Skin epidermis (tissue), 12 donors: ENCODE data around the gene DAPK1.

Source experiments
- H3K27ac ChIP-seq, 21 experiments: fragments of 200-600 bp; sonication (generic) in 11 of 21; one replicate each; pipeline ENCODE4 v1.5.0; 2020; ENCODE audit warnings: mild to moderate bottlenecking in 3 of 21, inconsistent platforms in 2 of 21, moderate library complexity in 2 of 21
- H3K4me3 ChIP-seq, 7 experiments: fragments of 200-600 bp; sonication (generic) in 2 of 7; one replicate each; pipeline ENCODE4 v1.5.0; 2020; ENCODE audit warnings: inconsistent platforms in 2 of 7, mild to moderate bottlenecking in 2 of 7, moderate library complexity in 1 of 7

DAPK1 gene

DNA sequence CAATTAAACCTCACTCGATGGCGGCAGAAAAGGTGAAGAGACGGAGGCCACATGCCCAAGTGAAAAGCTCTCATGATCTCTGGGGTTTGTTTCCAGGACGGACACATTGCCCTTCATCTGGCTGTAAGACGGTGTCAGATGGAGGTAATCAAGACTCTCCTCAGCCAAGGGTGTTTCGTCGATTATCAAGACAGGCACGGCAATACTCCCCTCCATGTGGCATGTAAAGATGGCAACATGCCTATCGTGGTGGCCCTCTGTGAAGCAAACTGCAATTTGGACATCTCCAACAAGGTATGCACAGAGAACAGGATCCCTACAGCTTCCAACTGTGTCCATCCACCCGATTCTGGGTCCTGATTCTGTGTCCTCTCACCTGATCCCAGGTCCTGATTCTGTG lies 153.8 kb downstream of the DAPK1 start:
- no peak overlapping the region for H3K27ac ChIP-seq
- H3K4me3 ChIP-seq: no peak overlapping the region

- Histone ChIP-seq H3K4me3 (no peak overlapping the region), H3K27ac (no peak overlapping the region)
Measured at GRCh38 chr9:87653941-87654340, 156.3 kb downstream of the DAPK1 start.

DNA sequence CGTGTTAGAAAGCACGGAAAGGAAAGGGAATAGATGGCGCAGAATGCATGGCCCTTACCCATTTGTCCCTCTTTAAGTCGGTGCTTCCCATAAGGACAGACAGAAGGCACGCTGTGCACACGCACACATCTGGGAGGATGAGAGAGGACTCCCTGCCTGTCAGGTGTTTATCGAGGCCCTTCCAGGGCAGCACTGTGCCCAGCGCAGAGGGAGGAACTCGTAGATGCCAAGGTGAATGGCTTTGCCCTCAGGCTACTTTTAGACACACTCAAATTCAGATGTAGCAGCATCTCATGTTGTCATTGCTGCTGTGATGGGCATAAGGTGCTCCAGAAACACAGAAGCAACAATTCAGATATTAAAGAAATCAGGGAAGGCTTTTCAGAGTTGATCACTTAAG lies 158.1 kb downstream of the DAPK1 start:
- Histone ChIP-seq H3K27ac (no peak overlapping the region), H3K4me3 (no peak overlapping the region)

DNA sequence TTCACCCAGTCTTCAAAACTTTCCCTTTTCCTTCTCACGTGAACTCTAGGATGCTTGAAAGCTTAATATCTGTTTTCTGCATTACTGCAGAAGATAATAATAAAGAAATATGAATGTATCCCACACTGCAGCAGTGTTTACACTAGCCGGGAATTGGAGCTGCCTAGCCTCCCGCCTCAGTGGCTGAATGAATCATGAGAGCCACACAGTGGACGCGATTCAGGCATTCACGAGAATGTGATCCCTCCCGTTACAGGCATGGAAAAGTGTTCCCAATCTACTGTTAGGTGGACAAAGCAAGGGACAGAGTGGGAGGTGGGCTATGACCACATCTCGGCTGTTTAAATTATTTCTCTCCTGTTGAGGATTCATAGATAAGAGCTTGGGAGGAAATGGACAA lies 158.8 kb downstream of the DAPK1 start:
- Histone ChIP-seq H3K4me3 (no peak overlapping the region), H3K27ac (no peak overlapping the region)

DNA sequence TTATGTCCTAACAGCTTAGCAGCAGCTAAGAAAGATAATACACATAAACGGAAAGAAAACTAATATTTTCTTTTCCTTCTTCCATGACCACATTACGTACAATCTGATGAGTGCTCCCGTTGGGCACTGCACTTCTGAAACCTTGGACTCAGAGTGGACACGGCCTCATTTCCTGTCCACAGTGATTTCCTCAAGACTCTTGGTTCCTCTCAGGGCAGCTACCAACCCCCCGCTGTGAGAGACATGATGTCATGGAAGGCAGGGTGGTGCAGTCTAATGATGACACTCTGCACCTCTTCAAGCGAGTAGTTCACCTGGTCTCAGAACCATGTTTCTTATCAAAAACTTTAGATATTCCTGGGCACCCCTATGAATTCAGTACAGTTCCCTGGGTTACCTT lies 159.5 kb downstream of the DAPK1 start:
- Histone ChIP-seq H3K27ac (no peak overlapping the region), H3K4me3 (no peak overlapping the region)

DNA sequence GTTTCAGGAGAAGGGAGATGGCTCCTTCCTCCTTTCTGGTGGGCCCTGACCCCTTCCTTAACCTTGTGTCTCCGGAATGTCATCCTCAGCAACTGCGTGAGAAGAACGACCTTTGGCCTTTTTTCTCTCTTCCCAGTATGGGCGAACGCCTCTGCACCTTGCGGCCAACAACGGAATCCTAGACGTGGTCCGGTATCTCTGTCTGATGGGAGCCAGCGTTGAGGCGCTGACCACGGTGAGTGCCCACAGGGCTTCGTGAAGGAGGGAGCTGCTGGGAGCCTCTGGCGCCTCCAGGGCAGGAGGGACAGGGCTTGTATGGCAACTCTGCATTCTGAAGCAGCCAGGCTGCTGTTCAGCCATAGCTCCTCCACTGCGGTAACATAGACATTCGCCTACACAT lies 160.2 kb downstream of the DAPK1 start:
- Histone ChIP-seq H3K27ac (no peak overlapping the region), H3K4me3 (no peak overlapping the region)

- H3K4me3 ChIP-seq: no peak overlapping the region
- H3K27ac ChIP-seq: no peak overlapping the region
Measured at GRCh38 chr9:87658511-87658910, 160.8 kb downstream of the DAPK1 start.

DNA sequence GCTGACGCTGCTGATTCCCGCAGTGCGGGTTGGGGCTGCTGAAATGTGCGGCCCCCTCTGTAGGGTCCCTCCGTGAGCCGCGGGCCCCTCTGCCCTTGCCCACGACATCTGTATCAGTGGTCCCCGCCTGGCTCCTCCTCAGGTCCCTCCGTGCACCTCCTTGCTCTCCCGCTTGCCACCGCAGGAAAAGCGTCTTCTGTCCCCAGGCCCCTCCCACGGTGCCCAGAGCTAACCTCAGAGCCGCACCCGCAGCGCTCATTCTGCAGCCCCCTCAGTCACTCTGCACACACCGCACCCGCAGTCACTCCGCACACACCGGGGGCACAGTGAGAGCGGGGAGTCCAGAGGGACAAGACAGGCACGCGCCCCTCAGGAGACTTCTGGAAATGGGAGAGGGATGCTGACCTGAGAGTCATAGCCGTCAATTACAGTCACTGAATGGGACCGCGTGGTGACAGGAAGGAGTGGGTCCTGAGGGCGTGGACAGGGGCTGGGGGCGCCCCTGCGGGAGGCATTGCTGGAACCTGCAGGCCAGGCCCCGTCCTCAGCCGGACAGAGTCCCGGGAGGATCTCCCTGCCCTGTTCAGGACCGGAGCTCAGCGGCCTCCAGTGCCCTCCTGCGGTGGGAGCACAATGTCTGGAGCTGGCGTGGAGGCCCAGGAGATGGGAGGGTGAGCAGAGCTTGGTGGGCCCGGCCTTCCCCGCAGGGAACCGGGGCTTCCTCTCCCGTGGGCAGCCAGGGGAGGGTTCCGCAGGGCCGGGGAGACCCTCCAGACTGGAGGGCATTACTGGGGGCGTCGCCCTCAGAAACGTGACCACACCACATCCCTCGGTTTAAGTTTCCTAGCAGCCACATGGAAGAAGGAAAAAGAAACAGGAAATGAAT lies 162.1 kb downstream of the DAPK1 start:
- H3K27ac ChIP-seq: no peak overlapping the region

DNA sequence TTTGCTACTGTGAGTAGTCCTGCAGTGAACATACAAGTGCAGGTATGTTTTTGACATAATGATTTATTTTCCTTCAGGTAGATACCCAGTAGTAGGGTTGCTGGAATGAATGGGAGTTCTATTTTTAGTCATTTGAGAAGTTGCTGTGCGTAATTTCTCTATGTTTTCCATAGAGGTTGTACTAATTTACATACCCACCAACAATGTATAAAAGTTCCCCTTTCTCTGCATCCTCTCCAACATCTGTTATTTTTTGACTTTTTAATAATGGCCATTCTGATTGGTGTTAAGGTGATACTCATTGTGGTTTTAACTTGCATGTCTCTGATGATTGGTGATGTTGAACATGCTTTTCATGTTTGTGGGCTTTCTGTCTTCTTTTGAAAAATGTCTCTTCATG lies 163.6 kb downstream of the DAPK1 start:
- no peak overlapping the region for H3K4me3 ChIP-seq
- no peak overlapping the region for H3K27ac ChIP-seq

More for the DNA sequence above, 162.1 kb downstream of the DAPK1 start:
- no peak overlapping the region for H3K4me3 ChIP-seq

- H3K27ac ChIP-seq: no peak overlapping the region
Measured at GRCh38 chr9:87662808-87663528, 165.3 kb downstream of the DAPK1 start.

DNA sequence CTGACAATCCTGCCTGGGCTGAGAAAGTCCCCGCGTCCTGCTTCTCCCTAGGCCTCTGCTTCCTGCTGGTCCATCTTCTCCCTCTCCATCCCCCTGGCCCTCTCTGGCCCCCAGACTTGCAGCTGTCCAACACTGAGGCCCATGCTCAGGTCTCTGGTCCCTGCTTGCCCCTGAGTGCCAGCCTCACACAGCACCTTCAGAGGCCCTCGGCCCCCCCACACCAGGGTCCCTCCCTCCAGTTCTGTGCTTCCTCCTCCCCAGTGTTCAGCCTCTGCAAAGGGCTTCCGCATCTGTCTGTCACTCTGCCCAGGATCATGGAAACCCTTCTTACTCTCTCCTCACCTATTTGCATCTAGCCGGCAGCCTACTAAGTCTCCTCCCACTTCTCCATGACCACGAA lies 165.9 kb downstream of the DAPK1 start:
- H3K4me3 ChIP-seq: no peak overlapping the region
- no peak overlapping the region for H3K27ac ChIP-seq

More at GRCh38 chr9:87662808-87663528, 165.3 kb downstream of the DAPK1 start:
- H3K4me3 ChIP-seq: no peak overlapping the region

- H3K4me3 ChIP-seq: no peak overlapping the region
- H3K27ac ChIP-seq: no peak overlapping the region
Measured at GRCh38 chr9:87664153-87665060, 166.7 kb downstream of the DAPK1 start.

GRCh38 chr9:87665505-87665904 lies 167.8 kb downstream of the DAPK1 start:
- no peak overlapping the region for H3K4me3 ChIP-seq
- H3K27ac ChIP-seq: no peak overlapping the region

- H3K4me3 ChIP-seq: no peak overlapping the region
- H3K27ac ChIP-seq: no peak overlapping the region
Measured at GRCh38 chr9:87667164-87667738, 169.6 kb downstream of the DAPK1 start.

GRCh38 chr9:87668222-87668621 lies 170.6 kb downstream of the DAPK1 start:
- no peak overlapping the region for H3K27ac ChIP-seq
- no peak overlapping the region for H3K4me3 ChIP-seq

DNA sequence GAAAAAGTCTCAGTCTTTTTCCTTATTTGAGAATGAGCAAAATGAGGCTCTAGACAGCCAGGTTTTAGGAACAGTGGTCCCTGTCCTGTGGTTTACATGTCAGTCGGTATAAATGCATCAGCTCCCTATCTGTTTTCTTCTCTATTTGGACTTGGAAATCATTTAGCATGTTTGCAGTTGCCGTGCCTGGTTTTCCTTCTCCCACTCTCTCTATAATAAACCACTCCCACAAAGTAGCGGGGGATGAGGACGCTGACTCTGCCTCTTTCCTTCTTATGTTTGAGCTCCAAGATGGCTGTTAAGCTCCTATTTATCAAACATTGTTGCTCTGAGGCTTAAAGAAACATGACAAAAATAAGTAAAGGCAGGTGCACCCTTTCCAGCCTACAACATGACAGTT lies 171.1 kb downstream of the DAPK1 start:
- no peak overlapping the region for H3K4me3 ChIP-seq
- H3K27ac ChIP-seq: no peak overlapping the region

DNA sequence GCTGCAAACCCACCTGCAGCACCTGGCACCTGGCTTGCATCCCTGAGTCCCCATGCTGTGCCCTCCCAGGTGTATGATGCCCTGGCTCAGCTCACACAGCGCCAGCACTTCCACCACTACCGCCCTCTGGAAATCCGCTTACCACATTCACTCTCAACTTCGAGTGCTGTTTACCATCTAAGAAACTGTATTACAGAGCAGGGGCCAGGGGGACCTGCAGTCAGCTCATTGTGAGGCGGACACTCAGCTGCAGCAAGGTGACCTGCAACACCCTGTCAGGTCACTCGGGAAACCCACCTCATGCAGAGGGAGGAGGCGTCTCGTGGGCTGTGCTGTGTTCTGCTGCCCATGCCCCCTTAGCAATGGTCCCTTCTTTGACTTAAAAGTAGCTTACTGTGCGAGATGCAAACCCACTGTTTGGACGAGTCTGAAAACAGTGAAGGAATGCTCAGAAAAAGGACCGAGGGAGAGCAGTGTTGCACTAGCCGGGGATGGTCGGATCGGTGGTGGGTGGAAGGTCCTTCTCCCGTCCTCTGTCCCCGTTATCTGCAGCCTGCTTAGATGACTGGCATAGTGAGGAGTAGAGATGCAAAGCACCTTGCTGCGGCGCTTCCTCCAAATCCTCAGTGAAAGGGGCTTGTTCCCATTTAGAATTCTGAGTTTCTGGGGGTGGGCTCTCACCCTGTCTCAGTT lies 173.1 kb downstream of the DAPK1 start:
- H3K27ac ChIP-seq: no peak overlapping the region
- no peak overlapping the region for H3K4me3 ChIP-seq

DNA sequence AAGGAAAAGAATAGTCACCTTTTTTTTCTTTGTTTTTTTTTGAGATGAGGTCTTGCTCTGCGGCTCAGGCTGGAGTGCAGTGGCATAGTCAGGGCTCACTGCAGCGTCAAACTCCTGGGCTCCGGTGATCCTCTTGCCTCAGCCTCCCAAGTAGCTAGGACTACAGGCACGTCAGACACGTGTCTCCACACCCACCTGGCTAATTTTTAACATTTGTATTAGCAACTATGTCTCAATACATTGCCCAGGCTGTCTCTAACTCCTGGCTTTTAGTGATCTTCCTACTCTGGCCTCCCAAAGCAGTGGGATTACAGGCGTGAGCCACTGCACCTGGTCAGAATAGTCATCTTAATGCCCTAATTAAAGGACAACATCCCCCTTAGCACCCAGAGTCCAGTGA lies 173.8 kb downstream of the DAPK1 start:
- Histone ChIP-seq H3K27ac (no peak overlapping the region), H3K4me3 (no peak overlapping the region)

GRCh38 chr9:87671925-87672324 lies 174.3 kb downstream of the DAPK1 start:
- Histone ChIP-seq H3K4me3 (no peak overlapping the region), H3K27ac (no peak overlapping the region)
